Activated T-helper 1 cell treated with anti-CD3 and anti-CD28 coated beads, Interleukin-12 subunit alpha, Interleukin-12 subunit beta, Interleukin-2, Interleukin-4 antibody, amounts not matched to agents 30 ng/mL and 10 ng/mL and 1 ng/mL, durations not matched to agents 14 hours and 24 hours and 36 hours (primary cell): Measurements from ENCODE around the gene MYL7. TPM values are rescaled to one million over a fixed set of nuclear protein-coding genes. Genes with fewer than 3 reads are reported as not detected.

Experiments
- DNase-seq: peaks from one replicate; pipeline ENCODE4 v3.0.0; 2021; ENCODE audit warnings: low spot score
- H3K27ac Mint-ChIP-seq: one replicate; pipeline ENCODE4 v1.8.0; 2021; ENCODE audit warnings: mild to moderate bottlenecking, mixed read lengths
- H3K27me3 Mint-ChIP-seq: one replicate; pipeline ENCODE4 v1.8.0; 2022; ENCODE audit warnings: mild to moderate bottlenecking, moderate library complexity, mixed read lengths; ENCODE audit not compliant: insufficient read depth
- H3K36me3 Mint-ChIP-seq: one replicate; pipeline ENCODE4 v1.8.0; 2021; ENCODE audit warnings: low read depth, mixed read lengths
- H3K4me1 Mint-ChIP-seq: one replicate; pipeline ENCODE4 v1.8.0; 2021; ENCODE audit warnings: low read depth, mixed read lengths
- H3K4me3 Mint-ChIP-seq: one replicate; pipeline ENCODE4 v1.8.0; 2021; ENCODE audit warnings: mild to moderate bottlenecking, moderate library complexity, mixed read lengths
- H3K9me3 Mint-ChIP-seq: one replicate; pipeline ENCODE4 v1.8.0; 2021; ENCODE audit warnings: mixed read lengths
- intact Hi-C: fragments of 100-400 bp; cut with micrococcal nuclease; formaldehyde crosslinking; loops from one replicate; pipeline ENCODE4 v1.15.1; 2024
- total RNA-seq: library from RNA; stranded (reverse); gene quantifications from 2 replicates; pipeline ENCODE4 v1.2.3, GENCODE V29; 2022

MYL7 gene, protein sequence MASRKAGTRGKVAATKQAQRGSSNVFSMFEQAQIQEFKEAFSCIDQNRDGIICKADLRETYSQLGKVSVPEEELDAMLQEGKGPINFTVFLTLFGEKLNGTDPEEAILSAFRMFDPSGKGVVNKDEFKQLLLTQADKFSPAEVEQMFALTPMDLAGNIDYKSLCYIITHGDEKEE
- not detected in 2 replicates for total RNA-seq

DNA sequence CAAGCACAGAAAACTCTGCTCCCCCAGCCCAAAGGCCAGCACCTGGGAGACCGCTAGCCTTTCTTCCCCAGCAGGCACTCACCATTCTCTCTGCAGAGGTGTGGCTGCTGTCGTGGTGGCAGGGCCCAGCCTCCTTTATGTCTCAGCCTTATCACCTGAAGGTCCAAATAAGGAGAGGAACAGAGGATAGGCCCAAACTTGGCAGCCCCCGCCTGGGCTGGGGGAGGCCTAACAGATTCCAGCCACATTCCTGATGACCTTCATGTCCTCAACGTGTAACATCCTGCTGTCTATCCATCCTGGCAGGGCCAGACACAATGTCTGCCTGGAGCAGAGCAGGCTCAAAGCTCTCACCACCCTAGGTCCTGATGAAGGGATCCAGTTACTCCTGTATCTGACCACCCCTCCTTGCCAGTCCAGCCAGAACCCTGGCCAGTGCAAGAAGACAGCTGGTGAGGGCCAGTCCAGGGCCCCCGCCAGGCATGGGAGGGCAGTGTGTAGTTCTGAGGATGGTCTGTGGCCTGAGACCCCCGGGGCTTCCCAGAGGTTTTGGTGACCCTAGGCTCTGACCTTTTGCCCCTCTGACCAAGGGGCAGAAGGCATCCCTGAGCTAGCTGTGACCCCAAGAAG is at the start of gene MYL7:
Gene MYL7 (minus strand): TSS at position 112 of the 630 bp plus-strand sequence. CDS start 27 bp downstream, at position 85.
- no peak within 1 kb of the TSS for H3K27ac Mint-ChIP-seq
- DNase-seq, result no peak
- intact Hi-C loops, result no loop called here

DNA sequence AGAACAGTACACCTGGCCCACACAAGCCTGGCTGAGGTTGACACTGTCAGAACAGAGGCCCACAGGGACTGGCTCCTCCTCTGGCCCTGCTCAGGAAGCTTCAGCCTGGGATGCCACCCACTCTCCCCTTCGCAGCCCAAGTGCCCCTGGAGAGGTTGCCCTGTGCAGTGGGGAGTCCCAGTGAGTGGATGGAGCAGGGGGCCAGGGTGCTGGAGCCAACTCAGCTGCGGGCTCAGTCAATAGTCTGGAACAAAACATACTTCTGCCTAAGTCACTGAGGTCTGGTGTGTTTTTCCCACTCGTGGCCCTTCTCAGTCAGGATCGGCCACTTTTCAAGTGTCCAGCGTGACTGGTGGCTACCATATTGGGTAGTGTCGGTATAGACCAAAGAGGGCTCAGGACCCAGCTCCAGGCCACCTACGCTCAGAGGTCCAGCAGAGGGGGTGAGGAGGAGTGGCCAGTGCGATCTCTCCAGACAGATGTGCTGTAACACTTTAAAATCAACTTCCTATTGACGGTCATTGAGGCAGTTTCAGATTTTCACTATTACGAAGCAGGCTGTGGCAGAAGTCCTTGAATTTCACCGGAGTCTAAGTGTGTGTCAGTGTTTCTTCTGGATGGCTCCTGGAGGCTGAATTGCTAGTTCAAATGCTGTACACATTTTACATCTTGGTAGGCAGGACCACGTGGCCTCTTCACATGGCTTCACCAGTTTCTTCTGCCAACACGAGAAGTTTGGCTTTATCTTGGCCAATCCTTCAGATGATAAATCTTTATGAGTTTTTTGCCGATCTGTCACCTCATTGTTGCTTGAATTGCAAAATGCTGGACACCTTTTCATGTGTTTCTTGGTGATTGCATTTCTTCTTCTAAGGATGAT is 49.1 kb upstream of the MYL7 start:
- no peak for DNase-seq
- peaks cover 6% of the 10 kb centered on the region for H3K4me1 Mint-ChIP-seq
- no peaks in the 10 kb centered on the region for H3K36me3 Mint-ChIP-seq
- H3K4me3 Mint-ChIP-seq, result no peak overlapping the region
- H3K9me3 Mint-ChIP-seq, result no peaks in the 10 kb centered on the region
- intact Hi-C loops, result no loop called here
- peaks cover 4% of the 10 kb centered on the region for H3K27me3 Mint-ChIP-seq
- H3K27ac Mint-ChIP-seq, result no peak overlapping the region

More for the DNA sequence above, at the start of gene MYL7:
- no peaks in the 10 kb centered on the region for H3K9me3 Mint-ChIP-seq
- no peaks in the 10 kb centered on the region for H3K36me3 Mint-ChIP-seq
- H3K27me3 Mint-ChIP-seq, result peaks cover 2% of the 10 kb centered on the region
- peaks cover 6% of the 10 kb centered on the region for H3K4me1 Mint-ChIP-seq
- no peak within 1 kb of the TSS for H3K4me3 Mint-ChIP-seq

DNA sequence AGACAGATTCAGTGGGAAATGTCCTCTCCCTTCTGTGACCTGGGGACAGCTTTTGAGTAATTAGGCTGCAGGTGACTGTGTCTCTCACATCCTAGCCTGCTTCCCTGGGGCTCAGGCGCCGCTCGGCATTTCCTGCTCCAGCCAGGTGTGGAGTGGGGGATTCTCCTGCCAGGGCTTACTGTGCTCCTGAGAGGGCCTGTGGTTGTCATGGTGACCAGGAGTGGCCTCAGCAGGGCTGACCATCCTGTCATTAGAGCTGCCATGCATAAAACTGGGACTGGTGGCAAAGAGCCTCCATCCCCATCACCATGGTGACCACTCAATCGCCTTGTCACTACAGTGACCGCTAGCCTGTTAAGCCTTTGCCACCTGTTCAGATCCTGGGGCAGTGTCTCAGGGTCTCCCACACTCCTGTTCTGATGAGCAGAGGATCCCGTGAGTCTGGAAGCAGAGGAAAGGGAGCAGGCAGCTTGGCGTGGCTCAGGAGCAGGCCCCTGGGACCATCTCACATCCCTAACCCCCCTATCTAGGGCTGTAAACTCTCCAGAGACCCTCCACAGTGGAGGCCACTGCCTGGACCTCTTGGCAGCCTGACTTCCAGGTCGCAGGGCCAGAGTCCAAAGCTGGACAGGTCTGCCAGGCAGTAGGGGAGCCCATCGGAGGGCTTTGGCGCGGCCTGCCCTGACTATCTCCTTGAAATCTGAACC is 48.3 kb upstream of the MYL7 start, which contains the start of gene GCK:
Gene GCK (minus strand): TSS at position 154 of the 707 bp plus-strand sequence. CDS start 486 bp downstream, outside the sequence.
- no peak within 1 kb of the TSS for H3K27ac Mint-ChIP-seq
- H3K27me3 Mint-ChIP-seq, result peaks cover 4% of the 10 kb centered on the region
- intact Hi-C loops, result no loop called here
- no peak within 1 kb of the TSS for H3K4me3 Mint-ChIP-seq
- H3K4me1 Mint-ChIP-seq, result peaks cover 6% of the 10 kb centered on the region
- DNase-seq, result no peak
- no peaks in the 10 kb centered on the region for H3K36me3 Mint-ChIP-seq
- no peaks in the 10 kb centered on the region for H3K9me3 Mint-ChIP-seq

DNA sequence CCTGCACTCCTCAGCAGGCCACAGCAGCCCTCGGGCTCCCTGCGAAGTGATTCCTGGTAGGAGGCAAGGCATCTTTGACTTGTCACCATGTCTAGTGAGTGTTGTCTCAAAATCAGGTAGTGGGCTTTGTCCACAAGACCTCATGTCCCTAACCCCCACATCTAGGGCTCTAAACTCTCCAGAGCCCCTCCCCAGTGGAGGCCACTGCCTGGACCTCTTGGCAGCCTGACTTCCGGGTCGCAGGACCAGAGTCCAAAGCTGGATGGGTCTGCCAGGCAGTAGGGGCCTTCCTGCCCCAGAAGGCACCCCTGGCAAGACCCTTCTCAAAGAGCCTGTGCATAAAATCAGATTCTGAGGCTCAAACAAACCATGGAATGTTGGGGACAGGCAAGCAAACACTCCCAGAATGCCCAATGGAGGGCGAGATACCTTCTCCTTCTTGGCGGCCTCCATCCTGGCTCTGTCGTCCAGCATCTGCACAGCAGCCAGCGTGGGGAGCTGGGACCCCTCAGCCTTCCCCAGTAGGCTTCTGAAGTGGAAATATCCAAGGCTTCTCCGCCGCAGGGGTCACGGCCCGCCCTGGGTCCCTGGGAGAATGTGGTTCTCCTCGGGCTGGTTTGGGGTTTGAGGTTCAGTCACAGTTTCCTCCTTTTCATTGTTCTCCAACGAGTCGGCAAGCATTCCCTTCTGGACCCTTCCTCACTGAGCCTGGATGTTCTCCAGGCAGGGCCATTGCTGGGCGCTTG is 47.5 kb upstream of the MYL7 start:
- intact Hi-C loops, result no loop called here
- no peaks in the 10 kb centered on the region for H3K9me3 Mint-ChIP-seq
- DNase-seq, result no peak
- no peak overlapping the region for H3K27ac Mint-ChIP-seq
- H3K36me3 Mint-ChIP-seq, result no peaks in the 10 kb centered on the region
- H3K27me3 Mint-ChIP-seq, result peaks cover 4% of the 10 kb centered on the region
- H3K4me3 Mint-ChIP-seq, result no peak overlapping the region
- no peaks in the 10 kb centered on the region for H3K4me1 Mint-ChIP-seq

DNA sequence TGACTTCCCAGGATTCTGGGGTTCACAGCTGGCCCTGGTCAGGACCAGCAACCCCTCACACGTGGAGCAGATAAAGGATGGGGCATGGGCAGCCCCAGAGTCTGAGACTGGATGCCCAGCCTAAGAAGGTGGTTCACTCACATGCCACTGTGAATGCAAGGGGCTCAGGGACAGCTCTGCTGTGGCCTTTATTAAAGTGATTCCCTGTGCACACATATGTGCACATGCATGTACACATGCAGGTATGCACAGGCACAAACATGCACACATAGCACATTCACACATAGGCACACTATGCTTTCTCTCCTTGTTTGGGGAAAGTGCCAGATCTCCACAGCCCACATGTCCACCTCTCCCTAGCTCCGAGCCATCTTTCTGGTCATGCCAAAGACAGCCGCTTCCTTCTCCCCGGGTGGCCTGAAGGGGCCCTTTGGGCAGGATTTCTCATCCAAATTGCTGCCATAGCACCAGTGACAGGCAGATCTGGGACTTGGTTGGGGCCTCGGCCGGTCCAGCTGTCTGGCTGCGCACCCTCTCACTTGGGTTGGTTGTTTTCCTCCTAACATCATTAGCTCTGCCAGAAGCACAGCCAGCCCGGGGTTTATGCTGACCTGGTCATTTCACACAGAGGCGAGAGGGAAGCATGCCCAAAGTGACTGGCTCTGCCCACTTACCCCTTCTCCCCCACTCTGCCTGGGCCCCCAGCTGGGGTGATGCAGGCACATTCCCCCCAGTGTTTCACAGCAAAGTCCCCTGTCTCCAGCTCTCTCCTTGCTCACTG is 46.7 kb upstream of the MYL7 start:
- no peak for DNase-seq
- Mint-ChIP-seq H3K9me3 (no peaks in the 10 kb centered on the region), H3K27me3 (peaks cover 4% of the 10 kb centered on the region), H3K27ac (no peak overlapping the region), H3K4me1 (no peaks in the 10 kb centered on the region), H3K4me3 (no peak overlapping the region), H3K36me3 (no peaks in the 10 kb centered on the region)
- intact Hi-C loops, result no loop called here

DNA sequence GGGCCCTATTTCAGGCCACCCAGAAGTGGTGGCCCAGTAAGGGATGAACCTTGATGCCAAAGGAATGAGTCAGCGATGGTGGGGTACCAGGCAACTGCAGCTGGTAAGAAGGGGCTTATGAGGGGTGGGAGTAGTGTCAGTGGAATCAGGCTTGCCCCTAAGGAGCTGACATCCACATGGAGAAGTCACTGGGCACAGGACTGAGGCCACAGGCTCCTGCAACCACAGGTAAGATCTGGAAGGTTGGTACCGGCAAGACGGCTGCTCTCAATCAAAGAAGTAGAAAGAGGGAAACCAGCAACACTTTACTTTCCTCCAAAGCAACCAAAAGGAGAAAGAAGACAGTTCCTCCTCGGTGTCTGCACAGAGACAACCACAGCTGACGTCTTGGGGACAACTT is 45.6 kb upstream of the MYL7 start:
- Mint-ChIP-seq H3K27me3 (peaks cover 4% of the 10 kb centered on the region), H3K9me3 (no peaks in the 10 kb centered on the region), H3K4me1 (no peaks in the 10 kb centered on the region), H3K4me3 (no peak overlapping the region), H3K27ac (no peak overlapping the region), H3K36me3 (no peaks in the 10 kb centered on the region)
- DNase-seq, result no peak
- intact Hi-C loops, result no loop called here

DNA sequence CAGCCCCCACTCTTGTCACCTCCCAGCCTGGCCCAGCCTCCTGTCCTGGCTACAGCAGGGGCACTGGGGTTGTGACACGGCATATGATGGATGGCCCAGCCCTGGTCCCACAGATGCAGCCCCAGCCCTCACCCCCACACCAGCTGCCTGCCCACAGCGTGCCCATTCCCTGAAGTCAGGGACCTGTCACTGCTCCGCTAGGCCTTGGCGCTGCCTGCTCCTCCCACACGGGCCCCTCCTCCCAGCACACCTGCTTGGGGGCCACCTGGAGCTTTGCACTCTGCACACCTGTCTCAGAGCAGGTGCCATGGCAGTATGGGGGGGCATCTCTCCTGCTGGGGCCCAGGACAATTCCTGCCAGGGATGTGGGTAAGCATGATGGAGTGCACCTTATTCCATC is 44.6 kb upstream of the MYL7 start:
- no peak overlapping the region for H3K27ac Mint-ChIP-seq
- no peaks in the 10 kb centered on the region for H3K36me3 Mint-ChIP-seq
- H3K4me1 Mint-ChIP-seq, result no peaks in the 10 kb centered on the region
- DNase-seq, result no peak
- H3K27me3 Mint-ChIP-seq, result peaks cover 2% of the 10 kb centered on the region
- no peak overlapping the region for H3K4me3 Mint-ChIP-seq
- no peaks in the 10 kb centered on the region for H3K9me3 Mint-ChIP-seq
- intact Hi-C loops, result no loop called here

DNA sequence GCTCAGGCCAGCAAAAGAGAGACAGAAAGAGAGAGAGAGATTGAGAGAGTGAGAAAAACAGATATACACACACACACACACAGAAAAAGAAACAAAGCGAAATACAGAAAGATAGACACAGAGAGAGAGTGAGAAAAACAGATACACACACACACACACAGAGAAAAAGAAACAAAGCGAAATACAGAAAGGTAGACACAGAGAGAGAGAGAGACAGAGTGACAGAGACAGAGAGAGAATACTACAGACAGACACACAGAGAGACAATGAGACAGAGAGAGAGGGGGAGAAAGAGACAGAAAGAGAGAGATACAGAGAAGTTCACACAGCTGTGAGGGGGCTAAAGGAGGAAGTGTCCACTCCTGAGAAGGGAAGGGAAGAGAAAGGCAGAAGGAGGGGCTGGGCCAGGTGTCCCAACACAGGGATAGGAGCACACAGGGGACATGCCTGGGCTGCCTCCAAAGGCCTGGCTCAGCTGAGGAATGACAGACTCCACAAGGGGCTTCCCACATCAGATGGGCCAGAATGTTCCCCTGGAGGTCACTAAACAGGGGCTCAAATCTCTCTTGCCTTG is 43.8 kb upstream of the MYL7 start:
- H3K36me3 Mint-ChIP-seq, result no peaks in the 10 kb centered on the region
- intact Hi-C loops, result no loop called here

DNA sequence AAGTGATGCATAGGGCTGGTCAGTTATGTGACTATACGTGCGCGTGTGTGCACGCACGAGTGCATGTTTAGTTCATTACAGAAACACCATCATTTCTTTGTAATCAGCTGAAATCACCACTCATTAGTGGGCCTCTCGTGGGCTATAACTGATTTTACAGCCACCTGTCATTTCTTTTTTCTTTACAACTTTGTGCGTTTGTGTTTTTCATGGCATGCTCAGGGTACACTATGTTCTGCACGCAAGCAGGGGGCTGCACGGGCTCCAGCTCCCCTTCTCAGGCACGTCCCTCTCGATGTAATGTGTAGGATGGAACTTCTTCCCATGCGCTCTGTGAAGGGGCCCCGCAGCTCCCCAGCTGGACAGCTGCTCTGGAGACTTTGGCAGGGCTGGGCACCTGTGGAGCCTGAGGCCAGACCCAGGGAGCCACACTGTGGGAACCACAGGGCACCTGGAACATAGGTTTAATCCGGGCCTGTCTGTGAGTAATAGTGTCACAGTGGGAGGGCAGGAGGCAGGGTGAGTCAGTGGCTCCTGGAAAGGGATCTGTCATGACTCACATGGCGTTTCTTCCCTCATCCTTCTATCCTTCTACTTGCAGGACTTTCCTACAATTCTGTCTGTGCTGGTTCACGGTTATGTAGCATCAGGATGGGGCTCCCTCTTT is 43.2 kb upstream of the MYL7 start:
- intact Hi-C loops, result no loop called here
- H3K27me3 Mint-ChIP-seq, result peaks cover 7% of the 10 kb centered on the region
- no peak for DNase-seq
- no peaks in the 10 kb centered on the region for H3K9me3 Mint-ChIP-seq
- no peaks in the 10 kb centered on the region for H3K4me1 Mint-ChIP-seq
- no peaks in the 10 kb centered on the region for H3K36me3 Mint-ChIP-seq
- no peak overlapping the region for H3K4me3 Mint-ChIP-seq
- no peak overlapping the region for H3K27ac Mint-ChIP-seq

More for the DNA sequence above, 43.8 kb upstream of the MYL7 start:
- Mint-ChIP-seq H3K4me3 (no peak overlapping the region), H3K9me3 (no peaks in the 10 kb centered on the region), H3K27ac (no peak overlapping the region), H3K27me3 (peaks cover 5% of the 10 kb centered on the region), H3K4me1 (no peaks in the 10 kb centered on the region)
- no peak for DNase-seq

DNA sequence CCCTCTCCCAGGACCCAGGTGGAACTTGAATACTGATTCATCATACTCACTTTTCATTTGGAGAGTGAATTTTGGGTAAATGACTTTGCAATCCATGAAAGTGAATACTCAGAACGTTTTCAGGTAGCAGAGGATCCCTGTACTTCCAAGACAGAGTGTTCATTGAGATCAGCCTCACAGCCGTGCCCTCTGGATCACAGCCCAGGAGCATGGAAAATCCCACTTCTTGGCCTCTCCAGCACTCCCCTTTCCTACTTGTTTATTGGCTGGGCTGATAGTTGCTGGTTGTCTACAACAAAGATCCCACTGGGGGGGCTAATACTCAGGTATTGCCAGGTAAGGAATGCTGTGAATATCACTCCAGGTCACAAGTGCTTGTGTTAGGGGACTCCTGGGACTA is 42.3 kb upstream of the MYL7 start:
- peaks cover 9% of the 10 kb centered on the region for H3K27me3 Mint-ChIP-seq
- intact Hi-C loops, result no loop called here
- no peak for DNase-seq
- no peak overlapping the region for H3K4me3 Mint-ChIP-seq
- H3K4me1 Mint-ChIP-seq, result no peaks in the 10 kb centered on the region
- no peaks in the 10 kb centered on the region for H3K9me3 Mint-ChIP-seq
- no peaks in the 10 kb centered on the region for H3K36me3 Mint-ChIP-seq
- no peak overlapping the region for H3K27ac Mint-ChIP-seq

DNA sequence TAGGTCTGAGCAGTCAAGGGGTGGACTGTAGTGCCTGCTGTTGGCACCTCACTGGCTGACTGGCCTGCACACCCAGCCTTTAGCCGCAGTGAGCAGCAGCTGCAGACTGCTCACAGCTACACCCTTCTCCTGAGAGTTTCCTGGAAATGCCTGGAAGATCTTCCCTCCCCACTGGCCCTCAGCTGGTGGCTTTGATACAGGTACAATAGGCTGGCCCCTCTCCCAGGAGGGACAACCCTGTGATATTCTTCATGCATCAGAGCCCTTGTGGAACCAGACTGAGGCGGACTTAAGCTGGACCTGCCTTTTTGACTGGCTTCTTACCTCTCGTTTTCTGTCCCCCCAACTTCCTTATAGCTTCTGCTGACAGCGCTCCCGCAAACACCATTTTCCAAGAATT is 41.7 kb upstream of the MYL7 start:
- no peaks in the 10 kb centered on the region for H3K4me1 Mint-ChIP-seq
- no peak overlapping the region for H3K27ac Mint-ChIP-seq
- H3K27me3 Mint-ChIP-seq, result peaks cover 7% of the 10 kb centered on the region
- intact Hi-C loops, result no loop called here
- no peak overlapping the region for H3K4me3 Mint-ChIP-seq
- DNase-seq, result no peak
- no peaks in the 10 kb centered on the region for H3K36me3 Mint-ChIP-seq
- H3K9me3 Mint-ChIP-seq, result no peaks in the 10 kb centered on the region
